Right ventricle myocardium superior (tissue), 1 donor: ENCODE measurements around the gene SMYD2. TPM values are rescaled to one million over a fixed set of nuclear protein-coding genes. Genes with fewer than 3 reads are reported as not detected.

Source experiments
- ATAC-seq: fragments of 200-7000 bp; cut with Tn5 transposase; one replicate; pipeline ENCODE4 v1.9.1; 2020; ENCODE audit warnings: mild to moderate bottlenecking; ENCODE audit not compliant: poor library complexity
- DNase-seq: peaks from one replicate; pipeline ENCODE4 v3.0.0-alpha.2; 2020
- intact Hi-C: fragments of 100-400 bp; cut with DNase I; formaldehyde crosslinking; loops from one replicate; pipeline ENCODE4 v1.11.2; 2022
- total RNA-seq: library from RNA; stranded (reverse); fragmentation: NEBNext Ultra II Directional; extraction: Animal tissue kit (Norgen Biotek cat#: 25700); gene quantifications from one replicate; pipeline ENCODE4 v1.2.1, GENCODE V29; 2021
- donor health status: DM: no; HTN: yes; CAD: no; lungs with severe emphysema.

SMYD2 gene
- total RNA-seq, 1 donor from 2014 or later: 184 TPM

DNA sequence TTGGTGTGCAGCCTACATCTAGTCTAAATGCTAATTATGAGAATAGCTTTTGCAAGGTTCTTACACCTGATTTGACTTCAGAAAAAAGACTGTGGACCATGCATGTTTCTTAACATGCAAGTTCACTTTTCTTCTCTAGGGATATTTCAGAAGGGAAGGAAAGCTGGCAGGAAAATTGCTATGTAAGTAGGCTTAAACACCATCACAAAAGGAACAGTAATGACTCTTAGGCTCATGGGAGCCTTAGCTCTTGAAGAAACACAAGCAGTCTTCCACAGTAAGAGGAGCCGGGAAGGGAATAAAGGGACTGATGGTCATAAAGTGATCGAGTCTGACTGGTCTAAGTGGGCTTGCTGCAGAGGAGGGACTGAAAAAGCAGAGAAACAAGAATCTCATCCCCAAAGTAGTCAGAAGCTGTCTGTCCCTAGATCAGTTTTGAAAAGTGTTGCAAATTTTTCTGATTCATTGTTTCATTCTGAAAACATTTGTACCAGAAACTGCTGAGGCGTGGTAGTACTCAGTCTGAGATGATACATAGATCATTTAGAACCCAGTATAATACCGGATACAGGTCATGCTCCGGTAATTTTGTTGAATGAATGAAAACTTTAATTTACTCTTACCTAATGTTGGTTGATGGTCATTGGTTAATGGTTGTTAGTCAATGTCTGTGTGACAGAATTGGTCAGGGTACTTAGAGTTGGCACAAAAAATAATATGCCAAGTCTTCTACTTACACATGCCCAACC is 40.9 kb downstream of the SMYD2 start:
- no peak for ATAC-seq
- DNase-seq: no peak
- intact Hi-C loops: no loop called here

DNA sequence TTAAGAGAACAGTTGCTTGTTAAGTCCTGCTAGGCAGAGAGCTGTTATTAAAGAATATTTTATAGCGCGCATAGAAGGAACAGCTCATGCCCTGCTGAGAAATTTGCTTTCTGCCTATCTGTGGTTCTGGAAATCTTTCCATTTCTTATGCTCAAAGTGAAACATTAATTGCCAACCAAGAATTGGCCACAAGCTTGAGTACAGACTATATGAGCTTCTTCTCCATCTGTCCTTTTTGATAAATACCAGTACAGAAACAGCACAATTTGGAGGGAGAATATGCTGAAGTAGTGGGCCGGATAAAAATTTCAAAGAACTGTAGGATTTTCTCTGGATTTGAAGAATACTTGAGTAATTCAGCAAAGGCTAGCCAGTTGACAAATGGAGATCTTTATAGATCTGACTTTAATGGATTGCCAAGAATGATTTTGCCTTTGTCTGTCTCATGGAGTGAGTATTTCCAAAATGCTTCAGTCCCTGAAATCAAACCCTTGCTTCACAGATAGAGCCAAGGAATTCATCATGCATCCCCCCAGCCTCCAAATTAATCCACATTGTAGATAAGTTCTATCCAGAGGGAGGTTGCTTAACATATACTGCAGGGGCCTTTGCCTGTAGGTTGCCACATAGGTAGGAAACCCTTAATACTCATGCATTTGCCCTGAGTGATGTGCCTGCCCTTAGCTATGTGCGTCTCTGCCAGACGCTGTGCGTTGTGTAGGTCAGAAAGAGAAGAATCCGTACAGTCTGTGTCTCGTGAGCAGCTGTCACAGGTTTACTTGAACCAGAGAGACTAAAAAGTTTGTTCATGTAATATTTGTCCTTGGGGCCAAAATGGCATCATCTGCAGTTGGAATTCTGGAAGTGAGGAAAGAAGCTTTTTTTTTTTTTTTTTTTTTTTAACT is 44.2 kb downstream of the SMYD2 start:
- DNase-seq (no peak), ATAC-seq (no peak)
- intact Hi-C loops: no loop called here

DNA sequence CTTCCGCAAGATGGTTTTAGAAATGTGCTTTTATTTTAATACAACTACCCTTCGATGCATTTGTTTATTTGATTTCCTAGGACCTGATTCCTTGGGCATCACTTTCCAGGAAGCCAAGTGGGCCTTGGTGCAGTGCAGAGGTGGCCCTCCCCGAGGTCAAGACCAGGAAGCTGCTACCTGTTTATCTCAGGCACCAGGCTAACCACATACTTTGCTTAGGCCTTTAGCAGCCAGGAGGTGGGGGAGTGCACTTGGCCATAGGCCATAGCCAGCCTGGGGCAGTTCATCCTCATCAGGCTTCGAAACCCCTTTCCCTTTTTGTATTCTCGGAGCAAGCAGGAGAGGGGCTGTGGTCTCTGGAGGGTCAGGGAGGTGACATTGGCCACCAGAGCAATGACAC is 45.4 kb downstream of the SMYD2 start:
- DNase-seq (no peak), ATAC-seq (no peak)
- intact Hi-C loops: no loop called here

DNA sequence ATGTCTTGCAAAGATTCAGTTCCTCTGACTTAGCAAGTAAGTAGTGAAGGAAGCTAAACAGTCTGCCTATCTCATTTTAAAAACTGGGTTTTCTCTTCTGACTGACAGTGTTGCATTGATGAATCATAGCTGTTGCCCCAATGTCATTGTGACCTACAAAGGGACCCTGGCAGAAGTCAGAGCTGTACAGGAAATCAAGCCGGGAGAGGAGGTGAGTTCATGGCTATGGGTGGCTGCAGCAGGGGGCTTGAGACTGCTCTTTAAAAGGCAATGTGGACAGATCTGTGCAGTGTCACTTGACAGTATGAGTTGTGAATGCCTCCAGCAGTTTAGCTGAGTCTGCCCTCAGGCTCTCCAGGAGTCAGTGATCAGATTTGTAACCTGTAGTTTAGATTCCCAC is 46.6 kb downstream of the SMYD2 start:
- ATAC-seq: peak; percentile 43

DNA sequence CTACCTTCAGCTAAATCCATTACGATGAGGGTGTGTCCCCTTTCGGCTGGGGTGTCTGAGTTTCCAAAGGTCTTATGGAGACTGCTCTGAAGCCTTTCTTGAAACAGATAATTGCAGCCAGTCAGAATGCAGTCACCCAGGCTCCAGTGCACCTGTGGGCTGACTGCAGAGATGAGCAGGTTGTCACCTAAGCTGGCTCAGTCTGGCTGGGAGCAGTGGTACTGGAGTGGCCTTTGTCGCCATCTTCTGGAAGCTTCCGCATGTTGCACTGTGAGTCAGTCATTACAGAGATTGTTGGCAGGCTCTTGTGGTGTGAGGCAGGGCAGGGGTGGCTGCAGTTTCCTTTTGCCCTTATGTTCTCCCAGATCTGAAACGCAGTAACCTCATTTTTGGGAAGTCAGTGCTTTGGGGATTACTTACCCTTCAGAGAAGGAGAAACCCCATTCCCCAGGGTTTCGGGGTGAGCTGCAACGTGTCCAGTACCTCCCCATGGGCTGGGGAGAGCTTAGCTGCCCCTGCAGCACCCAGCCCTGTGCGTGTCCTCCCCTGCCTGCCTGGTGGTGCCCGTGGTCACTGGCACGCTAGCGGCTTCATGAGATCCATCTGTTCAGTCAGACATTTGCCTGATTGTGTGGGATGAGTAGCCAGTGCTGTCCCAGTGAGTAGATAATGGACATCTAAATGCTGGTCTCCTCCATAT is 48.0 kb downstream of the SMYD2 start:
- ATAC-seq: peak; percentile 87
- intact Hi-C loops: loop anchor here (2.0 kb wide), 2 partner anchors 68 to 114 kb away; no protein-coding TSS in a partner anchor
- DNase-seq: peak; percentile 82

More for the DNA sequence above, 46.6 kb downstream of the SMYD2 start:
- intact Hi-C loops: no loop called here
- no peak for DNase-seq

DNA sequence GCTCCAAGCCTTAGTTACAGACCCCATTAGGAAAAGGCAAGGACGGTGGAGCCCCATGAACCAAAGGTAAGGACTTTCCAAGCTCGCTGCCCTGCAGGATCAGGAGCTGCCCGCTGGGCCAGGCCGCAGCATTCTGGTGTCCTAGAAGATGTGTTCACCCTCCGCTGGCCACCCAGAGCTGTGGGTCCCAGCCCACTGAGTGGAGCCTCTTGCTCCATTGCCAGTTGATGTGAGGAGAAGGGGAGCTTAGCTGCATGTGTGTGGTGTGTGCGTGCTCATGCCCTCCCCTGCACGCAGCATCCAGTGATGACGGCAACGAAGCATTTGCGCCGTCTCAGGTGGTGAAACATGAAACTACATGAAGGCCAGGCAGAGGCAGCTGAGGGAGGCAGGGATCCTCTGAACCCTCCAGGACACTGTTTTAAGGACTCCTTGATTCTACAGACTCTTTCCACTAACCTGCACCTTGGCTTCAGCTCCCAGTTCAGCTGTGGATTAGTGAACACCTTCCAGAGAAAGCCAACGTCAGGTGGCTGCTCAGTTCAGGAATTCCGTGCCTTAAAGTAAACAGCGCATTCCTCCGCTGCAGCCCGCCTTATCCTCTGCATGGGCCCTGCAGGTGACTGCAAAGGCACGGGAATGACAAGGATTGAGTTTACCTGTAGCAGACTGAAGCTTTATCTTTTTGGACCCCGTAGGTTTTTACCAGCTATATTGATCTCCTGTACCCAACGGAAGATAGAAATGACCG is 48.7 kb downstream of the SMYD2 start:
- intact Hi-C loops: loop anchor here (2.0 to 10.0 kb wide), 4 partner anchors 69 to 258 kb away; partner anchors contain the start of gene PTPN14
- ATAC-seq (no peak), DNase-seq (peak; percentile 41)

DNA sequence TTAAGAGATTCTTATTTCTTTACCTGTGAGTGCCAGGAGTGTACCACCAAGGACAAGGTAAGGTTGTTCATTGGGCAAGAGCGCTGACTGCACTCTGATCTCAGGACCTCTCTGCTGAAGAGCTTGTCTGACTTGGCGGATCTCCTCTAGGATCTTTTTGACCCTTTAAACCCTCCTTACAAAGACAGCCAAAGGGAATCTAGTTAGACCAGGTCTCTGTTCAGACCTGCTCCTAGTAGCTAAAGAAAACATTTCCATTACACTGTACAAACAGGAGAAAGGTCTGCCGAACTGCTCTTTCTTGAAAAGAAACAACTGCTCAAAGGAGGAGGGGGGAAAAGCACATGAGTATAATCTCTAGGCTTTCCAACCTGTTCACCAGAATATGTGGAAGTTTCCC is 49.3 kb downstream of the SMYD2 start:
- no peak for ATAC-seq
- intact Hi-C loops: loop anchor here (5.0 to 10.0 kb wide), 2 partner anchors 225 to 257 kb away; partner anchors contain the start of gene PTPN14
- no peak for DNase-seq

DNA sequence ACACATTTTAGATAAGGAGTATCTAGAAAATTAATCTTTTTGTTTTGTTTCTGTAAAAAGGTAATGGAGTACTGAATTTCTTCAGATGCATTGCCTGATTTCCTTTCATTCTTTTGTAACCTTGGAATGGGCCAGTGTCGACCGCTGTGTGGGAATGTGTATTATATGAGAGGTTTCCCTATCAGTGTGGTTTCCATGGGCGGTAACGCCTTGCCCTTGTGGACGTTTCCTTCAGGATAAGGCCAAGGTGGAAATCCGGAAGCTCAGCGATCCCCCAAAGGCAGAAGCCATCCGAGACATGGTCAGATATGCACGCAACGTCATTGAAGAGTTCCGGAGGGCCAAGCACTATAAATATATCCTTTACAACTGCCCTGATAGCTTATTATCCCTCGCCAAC is 49.8 kb downstream of the SMYD2 start:
- ATAC-seq (no peak), DNase-seq (no peak)
- intact Hi-C loops: loop anchor here (5.0 to 10.0 kb wide), 2 partner anchors 224 to 257 kb away; partner anchors contain the start of gene PTPN14

DNA sequence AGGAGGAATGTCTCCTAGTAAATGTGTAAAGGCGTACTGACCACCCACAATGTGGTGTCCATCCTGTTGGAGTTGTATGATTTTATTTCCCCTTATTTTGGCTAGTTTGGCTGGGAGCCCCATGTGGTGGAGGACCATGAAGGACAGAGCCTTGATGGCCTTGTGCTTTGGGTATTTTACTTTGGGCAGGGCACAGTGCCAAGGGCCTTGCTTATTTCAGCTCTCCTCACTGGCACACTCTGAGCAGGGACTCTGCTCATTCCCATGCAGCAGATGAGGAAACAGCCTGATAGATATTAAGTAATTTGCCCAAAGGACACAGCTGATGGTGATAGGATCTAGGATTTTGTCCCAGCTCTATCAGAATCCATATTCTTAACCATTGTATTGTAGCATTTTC is 50.2 kb downstream of the SMYD2 start:
- ATAC-seq: peak; percentile 40
- intact Hi-C loops: loop anchor here (5.0 to 10.0 kb wide), 2 partner anchors 224 to 256 kb away; partner anchors contain the start of gene PTPN14
- peak; percentile 51 for DNase-seq

DNA sequence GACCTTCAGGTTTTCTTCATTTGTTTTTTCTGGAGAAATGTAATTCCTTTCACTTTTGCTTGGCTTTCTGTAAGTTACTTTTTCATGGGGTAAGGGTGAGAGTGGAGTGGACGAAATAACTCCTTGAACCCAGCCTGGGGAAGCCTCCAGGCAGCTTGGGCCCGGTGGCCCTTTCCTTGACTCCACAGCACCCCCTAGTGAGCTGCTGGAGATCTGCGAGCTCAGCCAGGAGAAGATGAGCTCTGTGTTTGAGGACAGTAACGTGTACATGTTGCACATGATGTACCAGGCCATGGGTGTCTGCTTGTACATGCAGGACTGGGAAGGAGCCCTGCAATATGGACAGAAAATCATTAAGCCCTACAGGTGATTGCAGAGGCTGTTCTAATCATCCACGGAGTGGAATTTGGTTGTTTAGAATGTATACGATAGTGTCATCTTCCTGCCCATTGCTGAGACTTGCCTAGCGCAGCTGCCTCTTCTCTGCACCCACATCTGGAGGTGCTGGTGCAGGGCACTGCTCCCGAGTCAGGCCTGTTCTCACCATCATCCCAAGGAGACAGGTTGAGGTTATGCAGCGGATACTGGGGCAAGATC is 51.0 kb downstream of the SMYD2 start:
- DNase-seq (peak; percentile 53), ATAC-seq (no peak)

DNA sequence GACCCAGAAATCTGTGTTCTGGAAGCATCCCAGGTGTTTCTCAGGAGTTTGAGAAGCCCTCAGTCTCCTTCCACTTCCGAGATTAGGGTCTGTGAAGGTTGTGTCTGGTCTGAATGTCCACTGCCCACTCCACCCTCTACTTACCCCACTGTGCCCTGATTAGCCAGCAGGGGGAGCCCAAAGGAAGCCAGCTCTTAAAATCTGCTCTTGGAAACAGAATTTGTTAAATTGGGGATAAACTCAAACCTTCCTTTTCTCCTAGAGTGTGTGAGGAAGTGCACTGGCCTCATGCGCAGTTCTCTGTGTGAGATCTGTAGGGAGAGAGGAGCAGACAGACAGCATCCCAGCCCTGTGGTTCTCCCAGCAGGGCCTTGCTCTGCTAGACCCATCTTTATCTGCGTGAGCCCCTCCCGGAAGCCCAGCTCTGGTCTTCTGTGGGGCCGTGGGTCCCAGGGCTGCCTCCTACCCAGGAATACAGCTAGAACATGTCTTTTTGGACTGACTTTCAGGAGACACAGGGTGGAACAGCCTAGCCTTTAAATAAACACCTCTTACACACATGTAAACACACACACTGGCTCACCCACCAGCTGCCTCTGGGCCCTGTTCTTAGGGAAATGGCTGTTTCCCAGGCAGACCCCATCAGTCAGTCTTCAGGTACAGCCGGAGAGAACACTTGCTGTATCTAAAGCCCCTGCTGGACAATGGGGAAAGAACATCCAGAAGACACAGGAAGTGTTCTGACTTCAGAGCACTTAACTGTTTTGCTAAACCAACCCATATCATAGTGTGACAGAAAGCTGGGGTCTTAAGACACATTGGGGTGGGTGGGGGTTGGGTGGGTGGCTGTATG is 52.2 kb downstream of the SMYD2 start:
- DNase-seq (peak; percentile 61), ATAC-seq (no peak)
- intact Hi-C loops: loop anchor here (5.0 to 10.0 kb wide), 2 partner anchors 222 to 254 kb away; partner anchors contain the start of gene PTPN14

More for the DNA sequence above, 51.0 kb downstream of the SMYD2 start:
- intact Hi-C loops: loop anchor here (5.0 to 10.0 kb wide), 2 partner anchors 223 to 255 kb away; partner anchors contain the start of gene PTPN14

DNA sequence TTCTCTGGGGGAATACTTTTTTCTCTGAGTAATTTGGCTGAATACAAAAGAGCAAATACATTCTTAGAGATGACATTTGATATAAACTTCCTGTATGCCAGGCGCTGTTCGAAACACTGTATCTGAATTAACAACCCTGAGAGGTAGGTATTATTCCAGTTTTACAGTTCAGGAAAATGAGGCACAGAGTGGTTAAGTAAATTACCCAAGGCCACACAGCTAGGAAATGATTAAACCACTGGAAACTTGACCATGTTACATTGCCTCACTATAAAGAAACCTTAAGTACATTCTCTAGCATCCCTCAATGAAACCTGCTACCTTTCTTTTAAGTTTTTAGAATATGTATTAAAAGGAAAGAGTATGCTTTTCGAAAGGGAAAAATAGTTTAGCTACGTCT is 54.6 kb downstream of the SMYD2 start:
- DNase-seq: no peak
- no peak for ATAC-seq
- intact Hi-C loops: loop anchor here (10.0 kb wide), 1 partner anchor 219 kb away; the partner anchor contains the start of gene PTPN14

DNA sequence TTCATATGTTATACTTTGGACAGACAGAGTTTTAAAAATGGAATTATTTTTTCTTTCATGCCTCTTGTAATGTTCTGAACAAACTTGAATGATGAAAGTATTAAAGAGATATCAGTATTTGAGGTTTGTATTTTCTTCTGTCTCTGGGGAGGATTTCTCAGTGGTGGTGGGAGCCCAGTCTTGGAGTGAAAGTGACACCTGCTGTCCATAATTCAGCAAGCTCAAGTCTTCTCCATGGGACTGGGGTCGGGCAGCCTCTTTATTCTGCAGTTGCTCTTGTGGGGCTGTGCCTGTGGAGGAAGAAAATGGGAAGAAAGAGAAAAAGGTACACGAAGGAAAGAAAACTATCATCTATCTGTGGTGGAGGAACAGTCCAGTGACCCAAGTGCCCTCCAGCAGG is 56.1 kb downstream of the SMYD2 start:
- DNase-seq: no peak
- peak; percentile 3 for ATAC-seq
- intact Hi-C loops: loop anchor here (10.0 kb wide), 1 partner anchor 218 kb away; the partner anchor contains the start of gene PTPN14

DNA sequence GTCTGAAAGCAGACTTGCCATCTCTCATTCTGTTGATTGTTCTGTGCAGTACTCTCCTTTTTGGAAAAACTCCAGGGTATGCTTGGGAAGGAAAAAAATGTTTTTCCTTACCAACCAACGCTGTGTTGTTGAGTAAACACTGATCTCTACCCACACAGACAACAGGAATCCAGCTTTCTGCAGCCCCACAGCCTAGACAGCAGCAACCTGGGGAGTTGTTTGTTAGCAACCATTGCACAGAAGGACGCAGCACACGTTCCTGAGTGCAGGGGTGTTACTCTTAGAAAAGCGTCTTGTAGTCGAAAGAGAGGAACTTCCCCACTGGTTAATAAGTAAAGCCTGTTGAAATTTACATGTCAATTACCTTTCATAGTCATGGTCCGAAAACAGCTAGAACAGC is 56.6 kb downstream of the SMYD2 start:
- DNase-seq: no peak
- intact Hi-C loops: loop anchor here (10.0 kb wide), 1 partner anchor 217 kb away; the partner anchor contains the start of gene PTPN14
- ATAC-seq: peak; percentile 54

DNA sequence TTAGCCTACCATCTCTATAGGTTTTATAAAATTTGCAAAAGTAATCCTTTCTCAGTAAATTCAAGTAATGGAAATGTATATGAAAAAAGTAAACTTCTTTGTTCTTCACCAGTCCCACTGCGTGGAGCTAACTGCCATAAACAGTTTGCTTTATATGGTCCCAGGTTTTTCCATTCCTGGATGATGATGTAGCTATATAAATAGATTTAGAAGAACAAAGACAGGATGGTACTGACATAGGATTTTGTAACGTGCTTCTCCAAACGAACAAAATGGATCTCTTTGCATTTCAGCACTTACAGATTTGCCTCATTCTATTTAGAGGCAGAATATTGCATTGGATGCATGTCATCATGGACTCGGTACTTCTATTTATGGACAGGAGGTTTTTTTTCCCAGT is 57.3 kb downstream of the SMYD2 start:
- DNase-seq (no peak), ATAC-seq (peak; percentile 57)
- intact Hi-C loops: loop anchor here (10.0 kb wide), 1 partner anchor 217 kb away; the partner anchor contains the start of gene PTPN14

DNA sequence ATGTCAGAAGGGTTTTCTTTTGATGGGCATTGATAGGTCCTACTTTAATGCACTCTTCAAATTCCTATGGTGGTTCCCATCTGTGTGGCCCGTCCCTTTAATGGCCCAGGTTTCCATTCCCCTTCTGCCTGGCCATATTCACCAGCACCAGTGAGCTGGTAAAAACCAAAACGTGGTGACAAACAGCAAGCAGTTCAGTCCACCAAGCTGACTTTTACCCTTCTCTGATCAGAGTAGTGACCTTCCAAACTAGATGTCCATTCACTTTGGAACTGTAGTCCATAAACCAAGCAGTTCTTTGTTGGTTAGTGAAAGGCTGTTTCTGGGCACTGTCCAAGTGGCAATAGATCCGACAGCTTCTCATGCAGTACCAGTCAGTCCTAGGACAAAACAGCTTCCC is 60.5 kb downstream of the SMYD2 start:
- intact Hi-C loops: no loop called here
- DNase-seq (no peak), ATAC-seq (no peak)
